HCT116 (cell line): ENCODE results near the gene KRTAP6-1. TPM values are rescaled to one million over a fixed set of nuclear protein-coding genes. Genes with fewer than 3 reads are reported as not detected.

Experiments used
- ATAC-seq: fragments of 200-7000 bp; cut with Tn5 transposase; 2 replicates; pipeline ENCODE4 v1.9.1; 2020; ENCODE audit warnings: mild to moderate bottlenecking, moderate library complexity
- BruUV-seq: library from RNA; stranded (reverse); fragments of 400-500 nt; replicated peaks from 2 replicates; lab custom pipeline; 2021; lab: Mats Ljungman, UMichigan
- CTCF ChIA-PET: fragments of 300-600 bp; sonication (Branson Sonifier 250); formaldehyde crosslinking; loops from one replicate; lab custom pipeline; 2021; ENCODE audit warnings: antibody characterized with exemption; lab: Charles Lee
- POLR2A ChIA-PET: fragments of 300-600, 350-600 bp; sonication (Branson Sonifier 250); formaldehyde crosslinking; loops from one replicate; lab custom pipeline; 2021; ENCODE audit warnings: antibody characterized with exemption; lab: Charles Lee
- RAD21 ChIA-PET, 2 experiments: fragments of 300-600 bp; sonication (Branson Sonifier 250); formaldehyde crosslinking; loops; one replicate each; lab custom pipeline; 2023; ENCODE audit warnings: low total read pairs in 2 of 2; ENCODE audit not compliant: uncharacterized antibody in 2 of 2, unreplicated experiment in 2 of 2, low non-redundant PET in 1 of 2; lab: Charles Lee
- DNase-seq: peaks from one replicate; pipeline ENCODE4 v3.0.0-alpha.2; 2010; ENCODE audit warnings: low read depth, low spot score
- H2AFZ ChIP-seq: fragments of 200-600 bp; shearing (Covaris generic), sonication (generic); 2 replicates; pipeline ENCODE4 v1.6.1; 2017; ENCODE audit warnings: low read depth, mixed run types, mixed read lengths, antibody characterized with exemption, low read length; ENCODE audit not compliant: poor library complexity, severe bottlenecking
- H3K27ac ChIP-seq: 2 replicates; pipeline ENCODE4 v1.5.1; 2012; ENCODE audit warnings: low read depth, low read length
- H3K27me3 ChIP-seq: fragments of 200-600 bp; sonication (generic); 2 replicates; pipeline ENCODE4 v1.6.1; 2016; ENCODE audit warnings: mixed run types, low read length, mixed read lengths; ENCODE audit not compliant: insufficient read depth
- H3K36me3 ChIP-seq, 2 experiments: fragments of 200-500 bp in 1 of 2; fragments of 200-600 bp in 1 of 2; sonication (Bioruptor generic) in 1 of 2; sonication (generic) in 1 of 2; 2 replicates each; pipeline versions ENCODE4 v1.5.1 to v1.6.1; 2014 to 2016; ENCODE audit warnings: low read length in 2 of 2, inconsistent platforms in 1 of 2, mixed read lengths in 1 of 2, mixed run types in 1 of 2; ENCODE audit not compliant: insufficient read depth in 2 of 2, control insufficient read depth in 1 of 2
- H3K4me1 ChIP-seq, 2 experiments: fragments of 200-600 bp in 1 of 2; sonication (generic) in 1 of 2; 2 replicates each; pipeline versions ENCODE4 v1.5.1 to v1.6.1; 2012 to 2017; ENCODE audit warnings: low read length in 2 of 2, inconsistent platforms in 1 of 2, mild to moderate bottlenecking in 1 of 2, mixed read lengths in 1 of 2, mixed run types in 1 of 2, moderate library complexity in 1 of 2; ENCODE audit not compliant: insufficient read depth in 2 of 2, control insufficient read depth in 1 of 2
- H3K4me2 ChIP-seq: fragments of 200-600 bp; sonication (generic); 2 replicates; pipeline ENCODE4 v1.6.1; 2017; ENCODE audit warnings: mixed run types, low read length, mixed read lengths
- H3K4me3 ChIP-seq, 2 experiments: fragments of 200-600 bp in 1 of 2; sonication (generic) in 1 of 2; replicated peaks in 1 of 2; 2 replicates each; pipeline ENCODE4 v1.5.1; 2011 to 2016; ENCODE audit warnings: low read length in 2 of 2, control low read depth in 1 of 2, low read depth in 1 of 2, mild to moderate bottlenecking in 1 of 2, mixed read lengths in 1 of 2, mixed run types in 1 of 2
- H3K79me2 ChIP-seq: fragments of 200-600 bp; sonication (generic); 2 replicates; pipeline ENCODE4 v1.6.1; 2017; ENCODE audit warnings: mild to moderate bottlenecking, mixed run types, low read length, moderate library complexity, mixed read lengths; ENCODE audit not compliant: insufficient read depth
- H3K9ac ChIP-seq: fragments of 200-600 bp; sonication (generic); 2 replicates; pipeline ENCODE4 v1.6.1; 2016; ENCODE audit warnings: low read length, mixed read lengths
- H3K9me2 ChIP-seq: fragments of 200-600 bp; sonication (generic), shearing (Covaris generic); 2 replicates; pipeline ENCODE4 v1.6.1; 2017; ENCODE audit warnings: mixed run types, mild to moderate bottlenecking, moderate library complexity; ENCODE audit not compliant: insufficient read depth
- H3K9me3 ChIP-seq, 2 experiments: fragments of 200-500 bp in 1 of 2; fragments of 200-600 bp in 1 of 2; sonication (Bioruptor generic) in 1 of 2; sonication (generic) in 1 of 2; 2 replicates each; pipeline ENCODE4 v1.6.1; 2014 to 2017; ENCODE audit warnings: low read length in 2 of 2, mixed read lengths in 2 of 2, inconsistent platforms in 1 of 2, low read depth in 1 of 2, mild to moderate bottlenecking in 1 of 2, mixed run types in 1 of 2, moderate library complexity in 1 of 2; ENCODE audit not compliant: control insufficient read depth in 1 of 2, insufficient read depth in 1 of 2
- H4K20me1 ChIP-seq: fragments of 200-600 bp; sonication (generic), shearing (Covaris generic); 2 replicates; pipeline ENCODE4 v1.6.1; 2017; ENCODE audit warnings: mixed run types, mild to moderate bottlenecking, moderate library complexity; ENCODE audit not compliant: insufficient read depth
- CBX3 ChIP-seq: IDR thresholded peaks from 2 replicates; pipeline ENCODE4 v1.6.1; 2012; ENCODE audit warnings: low read depth
- CEBPB ChIP-seq: IDR thresholded peaks from 2 replicates; pipeline ENCODE4 v1.6.1; 2012; ENCODE audit warnings: low read depth
- EGR1 ChIP-seq: IDR thresholded peaks from 2 replicates; pipeline ENCODE4 v1.6.1; 2012; ENCODE audit warnings: low read depth
- ELF1 ChIP-seq: IDR thresholded peaks from 2 replicates; pipeline ENCODE4 v1.6.1; 2012; ENCODE audit warnings: low read depth, borderline replicate concordance
- EZH2 ChIP-seq: fragments of 200-600 bp; sonication (generic); IDR thresholded peaks from 2 replicates; pipeline ENCODE4 v1.6.1; 2017; ENCODE audit warnings: antibody characterized with exemption, mixed run types
- EZH2phosphoT487 ChIP-seq: fragments of 200-600 bp; IDR thresholded peaks from 2 replicates; pipeline ENCODE4 v1.6.1; 2018; ENCODE audit warnings: antibody characterized with exemption, borderline replicate concordance
- FOSL1 ChIP-seq: IDR thresholded peaks from 2 replicates; pipeline ENCODE4 v1.6.1; 2012; ENCODE audit warnings: low read depth
- POLR2A ChIP-seq: IDR thresholded peaks from 2 replicates; pipeline ENCODE4 v1.7.0; 2011; ENCODE audit warnings: borderline replicate concordance; ENCODE audit not compliant: insufficient read depth, insufficient read length; ENCODE audit errors: extremely low read depth
- POLR2AphosphoS5 ChIP-seq: IDR thresholded peaks from 2 replicates; pipeline ENCODE4 v1.6.1; 2011; ENCODE audit warnings: mild to moderate bottlenecking, low read depth, low read length, moderate library complexity
- RAD21 ChIP-seq: IDR thresholded peaks from 2 replicates; pipeline ENCODE4 v1.6.1; 2012; ENCODE audit warnings: low read depth, mild to moderate bottlenecking
- SIN3A ChIP-seq: IDR thresholded peaks from 2 replicates; pipeline ENCODE4 v1.6.1; 2012; ENCODE audit warnings: low read depth
- SP1 ChIP-seq: IDR thresholded peaks from 2 replicates; pipeline ENCODE4 v1.6.1; 2012; ENCODE audit warnings: low read depth
- SRF ChIP-seq: IDR thresholded peaks from 2 replicates; pipeline ENCODE4 v1.6.1; 2012; ENCODE audit warnings: low read depth
- TCF7L2 ChIP-seq: IDR thresholded peaks from 2 replicates; pipeline ENCODE4 v1.7.0; 2011; ENCODE audit warnings: borderline replicate concordance, inconsistent platforms; ENCODE audit not compliant: insufficient read depth, insufficient read length; ENCODE audit errors: extremely low read depth
- YY1 ChIP-seq: IDR thresholded peaks from 2 replicates; pipeline ENCODE4 v1.6.1; 2011; ENCODE audit warnings: low read length, low read depth, moderate library complexity, mild to moderate bottlenecking; ENCODE audit not compliant: insufficient replicate concordance; ENCODE audit errors: extremely low read depth
- intact Hi-C: fragments of 100-400 bp; cut with micrococcal nuclease; formaldehyde crosslinking; loops from 2 replicates; pipeline ENCODE4 v1.10.0; 2022
- total RNA-seq: library from RNA; stranded (reverse); gene quantifications from one replicate; pipeline ENCODE4 v1.2.1, GENCODE V29; 2021; ENCODE audit not compliant: unreplicated experiment
- TF ChIP-seq, protein P1 (sequence below): IDR thresholded peaks from 2 replicates; pipeline ENCODE4 v1.6.1; 2011; ENCODE audit warnings: mild to moderate bottlenecking, low read length, moderate library complexity; ENCODE audit not compliant: insufficient replicate concordance; ENCODE audit errors: extremely low read depth
- TF ChIP-seq, protein P2 (sequence below), 3 experiments: fragments of 200-600 bp in 1 of 3; sonication (generic) in 1 of 3; IDR thresholded peaks in 2 of 3; conservative IDR thresholded peaks in 1 of 3; 2 replicates each; pipeline ENCODE4 v1.5.1; 2012 to 2017; ENCODE audit warnings: low read depth in 2 of 3, low read length in 2 of 3, antibody characterized with exemption in 1 of 3, borderline replicate concordance in 1 of 3, control low read depth in 1 of 3, mild to moderate bottlenecking in 1 of 3, mixed read lengths in 1 of 3, mixed run types in 1 of 3, moderate library complexity in 1 of 3; ENCODE audit not compliant: insufficient read depth in 1 of 3

KRTAP6-1 gene
- total RNA-seq, 1 experiment from 2014 or later = not detected

DNA sequence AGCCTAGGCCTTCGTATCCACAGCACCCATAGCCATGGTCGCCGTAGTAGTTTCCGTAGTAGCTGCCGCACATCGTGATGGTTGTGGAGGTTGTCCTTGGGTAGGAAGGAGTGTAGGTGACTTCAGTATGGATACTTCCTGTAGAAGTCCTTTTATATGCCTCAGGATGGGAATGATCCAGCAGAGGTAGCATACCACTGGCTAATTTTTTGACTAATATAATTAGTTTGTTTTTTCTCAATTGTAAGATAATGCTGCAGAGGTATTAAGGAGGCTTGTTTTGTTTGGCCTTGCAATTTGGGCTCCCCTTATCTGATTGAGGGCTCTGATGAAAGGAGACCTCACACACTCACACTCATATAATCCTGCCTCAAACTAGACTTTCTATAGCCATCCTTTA lies 14.9 kb downstream of the KRTAP6-1 start, which contains the start of gene KRTAP6-2:
Gene KRTAP6-2, minus strand, starts transcription at position 101 of the 400 bp plus-strand sequence. Its CDS starts 28 bp downstream, at position 73.
- H3K9me2 ChIP-seq = no peaks in the 10 kb centered on the region
- H3K36me3 ChIP-seq = no peaks in the 10 kb centered on the region
- RAD21 ChIA-PET = no interaction called here
- H3K9ac ChIP-seq = no peak within 1 kb of the TSS
- BruUV-seq = no TSS peak
- intact Hi-C loops = no loop called here
- ATAC-seq = no peak
- TF ChIP-seq EZH2 (no peak), TCF7L2 (no peak), SIN3A (no peak), CBX3 (no peak), EGR1 (no peak), YY1 (no peak), FOSL1 (no peak), RAD21 (no peak), SRF (no peak), POLR2A (no peak), ELF1 (no peak), CEBPB (no peak), EZH2phosphoT487 (no peak), POLR2AphosphoS5 (no peak), SP1 (no peak)
- TF ChIP-seq, protein P1, sequence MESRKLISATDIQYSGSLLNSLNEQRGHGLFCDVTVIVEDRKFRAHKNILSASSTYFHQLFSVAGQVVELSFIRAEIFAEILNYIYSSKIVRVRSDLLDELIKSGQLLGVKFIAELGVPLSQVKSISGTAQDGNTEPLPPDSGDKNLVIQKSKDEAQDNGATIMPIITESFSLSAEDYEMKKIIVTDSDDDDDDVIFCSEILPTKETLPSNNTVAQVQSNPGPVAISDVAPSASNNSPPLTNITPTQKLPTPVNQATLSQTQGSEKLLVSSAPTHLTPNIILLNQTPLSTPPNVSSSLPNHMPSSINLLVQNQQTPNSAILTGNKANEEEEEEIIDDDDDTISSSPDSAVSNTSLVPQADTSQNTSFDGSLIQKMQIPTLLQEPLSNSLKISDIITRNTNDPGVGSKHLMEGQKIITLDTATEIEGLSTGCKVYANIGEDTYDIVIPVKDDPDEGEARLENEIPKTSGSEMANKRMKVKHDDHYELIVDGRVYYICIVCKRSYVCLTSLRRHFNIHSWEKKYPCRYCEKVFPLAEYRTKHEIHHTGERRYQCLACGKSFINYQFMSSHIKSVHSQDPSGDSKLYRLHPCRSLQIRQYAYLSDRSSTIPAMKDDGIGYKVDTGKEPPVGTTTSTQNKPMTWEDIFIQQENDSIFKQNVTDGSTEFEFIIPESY = no peak
- TF ChIP-seq, protein P2, sequence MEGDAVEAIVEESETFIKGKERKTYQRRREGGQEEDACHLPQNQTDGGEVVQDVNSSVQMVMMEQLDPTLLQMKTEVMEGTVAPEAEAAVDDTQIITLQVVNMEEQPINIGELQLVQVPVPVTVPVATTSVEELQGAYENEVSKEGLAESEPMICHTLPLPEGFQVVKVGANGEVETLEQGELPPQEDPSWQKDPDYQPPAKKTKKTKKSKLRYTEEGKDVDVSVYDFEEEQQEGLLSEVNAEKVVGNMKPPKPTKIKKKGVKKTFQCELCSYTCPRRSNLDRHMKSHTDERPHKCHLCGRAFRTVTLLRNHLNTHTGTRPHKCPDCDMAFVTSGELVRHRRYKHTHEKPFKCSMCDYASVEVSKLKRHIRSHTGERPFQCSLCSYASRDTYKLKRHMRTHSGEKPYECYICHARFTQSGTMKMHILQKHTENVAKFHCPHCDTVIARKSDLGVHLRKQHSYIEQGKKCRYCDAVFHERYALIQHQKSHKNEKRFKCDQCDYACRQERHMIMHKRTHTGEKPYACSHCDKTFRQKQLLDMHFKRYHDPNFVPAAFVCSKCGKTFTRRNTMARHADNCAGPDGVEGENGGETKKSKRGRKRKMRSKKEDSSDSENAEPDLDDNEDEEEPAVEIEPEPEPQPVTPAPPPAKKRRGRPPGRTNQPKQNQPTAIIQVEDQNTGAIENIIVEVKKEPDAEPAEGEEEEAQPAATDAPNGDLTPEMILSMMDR (IDR thresholded peaks at IDR 0.05 in 2 of 3, conservative IDR thresholded peaks at IDR 0.05 in 1 of 3; ENCODE audit: borderline replicate concordance in 1 of 3, insufficient read depth in 1 of 3, low read depth in 2 of 3, low read length in 2 of 3) = no peak
- TF ChIP-seq, all 23 proteins: peak for 0
- H3K4me3 ChIP-seq = no peak within 1 kb of the TSS
- POLR2A ChIA-PET = no interaction called here
- no peak within 1 kb of the TSS for H3K27ac ChIP-seq
- H2AFZ ChIP-seq = no peak within 1 kb of the TSS
- no peaks in the 10 kb centered on the region for H3K27me3 ChIP-seq
- CTCF ChIA-PET = no interaction called here
- no peaks in the 10 kb centered on the region for H3K4me1 ChIP-seq
- no peak for DNase-seq
- peaks cover 8 to 36% of the 10 kb centered on the region in 2 experiments; a peak in 2 of 4 replicates for H3K9me3 ChIP-seq
- no peaks in the 10 kb centered on the region for H3K79me2 ChIP-seq
- H3K4me2 ChIP-seq = no peak within 1 kb of the TSS
- H4K20me1 ChIP-seq = no peaks in the 10 kb centered on the region
